Measurements from ENCODE around the gene LBHD2.
A peak's percentile ranks its signal among the peaks of the same experiment; 100 is the strongest.

Gene LBHD2

DNA sequence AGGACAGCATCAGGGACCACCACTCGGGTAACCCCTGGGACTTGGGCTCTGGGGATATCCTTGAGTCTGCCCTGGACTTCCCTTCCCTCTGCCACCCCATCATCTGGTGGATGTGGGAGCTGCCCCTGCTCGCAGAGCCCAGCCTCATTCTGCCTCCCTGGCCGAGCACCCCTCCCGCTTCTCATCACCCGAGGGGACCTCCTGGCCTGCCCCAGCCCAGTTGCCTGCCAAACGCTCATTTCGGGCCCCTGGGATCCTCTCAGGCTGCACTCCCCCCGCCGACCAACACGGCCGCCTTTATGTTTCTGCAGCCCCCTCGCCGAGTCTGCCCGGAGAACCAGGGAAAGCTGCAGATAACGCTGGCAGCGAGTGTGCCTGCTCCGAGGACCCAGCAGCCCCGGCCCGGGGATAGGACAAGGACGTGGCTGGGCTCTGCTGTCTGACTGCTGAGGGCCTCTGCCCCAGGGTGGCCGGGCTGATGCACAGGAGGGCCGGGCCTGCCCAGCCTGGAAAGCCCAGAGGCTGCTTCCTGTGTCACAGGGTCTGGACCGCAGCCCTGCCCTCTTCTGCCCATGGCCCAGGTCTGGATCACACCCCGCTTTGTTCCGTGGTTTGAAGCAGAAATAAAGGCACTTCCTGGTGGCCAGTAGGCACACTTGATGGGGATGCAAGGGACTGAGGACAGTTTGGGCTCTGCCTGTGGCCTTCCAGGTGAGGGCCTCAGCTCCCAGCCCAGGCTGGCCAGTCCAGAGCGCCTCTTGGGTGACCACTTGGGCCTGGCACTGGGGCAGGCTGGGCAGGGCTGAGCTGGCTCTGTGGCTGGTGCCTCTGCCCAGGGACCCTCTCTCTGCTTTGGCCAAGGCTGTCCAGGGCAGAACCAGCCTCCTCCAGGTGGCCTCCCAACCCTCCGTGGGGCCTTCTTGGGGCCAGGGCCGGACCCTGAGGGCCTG lies 5.7 kb downstream of the LBHD2 start:
- Histone ChIP-seq H3K4me3 (ENCODE audit: insufficient read depth, low read length, poor library complexity, severe bottlenecking) (no peak overlapping the region), H3K79me2 (ENCODE audit: insufficient read depth, low read length) (no peaks in the 10 kb centered on the region), H3K4me2 (ENCODE audit: low read depth, low read length, poor library complexity, severe bottlenecking) (no peak overlapping the region), H3F3A (ENCODE audit: insufficient read depth) (no peaks in the 10 kb centered on the region), H3K9ac (ENCODE audit: low read length) (no peak overlapping the region), H3K9me2 (replicated peaks; ENCODE audit: insufficient read depth, low read length) (no peaks in the 10 kb centered on the region), H4K20me1 (ENCODE audit: low read depth, low read length) (no peaks in the 10 kb centered on the region), H2AFZ (ENCODE audit: low read depth, low read length, severe bottlenecking) (no peak overlapping the region), H3K9me3 (ENCODE audit: insufficient read depth, low read length) (no peaks in the 10 kb centered on the region), H3K36me3 (ENCODE audit: low read length) (no peaks in the 10 kb centered on the region), H3K27me3 (ENCODE audit: low read length) (no peaks in the 10 kb centered on the region), H3K27ac (ENCODE audit: low read depth, low read length) (no peak overlapping the region)
- no peak for TF ChIP-seq EZH2phosphoT487 (conservative IDR thresholded peaks at IDR 0.05; ENCODE audit: low read length)
- TF ChIP-seq, protein P1, sequence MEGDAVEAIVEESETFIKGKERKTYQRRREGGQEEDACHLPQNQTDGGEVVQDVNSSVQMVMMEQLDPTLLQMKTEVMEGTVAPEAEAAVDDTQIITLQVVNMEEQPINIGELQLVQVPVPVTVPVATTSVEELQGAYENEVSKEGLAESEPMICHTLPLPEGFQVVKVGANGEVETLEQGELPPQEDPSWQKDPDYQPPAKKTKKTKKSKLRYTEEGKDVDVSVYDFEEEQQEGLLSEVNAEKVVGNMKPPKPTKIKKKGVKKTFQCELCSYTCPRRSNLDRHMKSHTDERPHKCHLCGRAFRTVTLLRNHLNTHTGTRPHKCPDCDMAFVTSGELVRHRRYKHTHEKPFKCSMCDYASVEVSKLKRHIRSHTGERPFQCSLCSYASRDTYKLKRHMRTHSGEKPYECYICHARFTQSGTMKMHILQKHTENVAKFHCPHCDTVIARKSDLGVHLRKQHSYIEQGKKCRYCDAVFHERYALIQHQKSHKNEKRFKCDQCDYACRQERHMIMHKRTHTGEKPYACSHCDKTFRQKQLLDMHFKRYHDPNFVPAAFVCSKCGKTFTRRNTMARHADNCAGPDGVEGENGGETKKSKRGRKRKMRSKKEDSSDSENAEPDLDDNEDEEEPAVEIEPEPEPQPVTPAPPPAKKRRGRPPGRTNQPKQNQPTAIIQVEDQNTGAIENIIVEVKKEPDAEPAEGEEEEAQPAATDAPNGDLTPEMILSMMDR (IDR thresholded peaks at IDR 0.05; ENCODE audit: insufficient read depth, low read length, poor library complexity, severe bottlenecking) = no peak

DNA sequence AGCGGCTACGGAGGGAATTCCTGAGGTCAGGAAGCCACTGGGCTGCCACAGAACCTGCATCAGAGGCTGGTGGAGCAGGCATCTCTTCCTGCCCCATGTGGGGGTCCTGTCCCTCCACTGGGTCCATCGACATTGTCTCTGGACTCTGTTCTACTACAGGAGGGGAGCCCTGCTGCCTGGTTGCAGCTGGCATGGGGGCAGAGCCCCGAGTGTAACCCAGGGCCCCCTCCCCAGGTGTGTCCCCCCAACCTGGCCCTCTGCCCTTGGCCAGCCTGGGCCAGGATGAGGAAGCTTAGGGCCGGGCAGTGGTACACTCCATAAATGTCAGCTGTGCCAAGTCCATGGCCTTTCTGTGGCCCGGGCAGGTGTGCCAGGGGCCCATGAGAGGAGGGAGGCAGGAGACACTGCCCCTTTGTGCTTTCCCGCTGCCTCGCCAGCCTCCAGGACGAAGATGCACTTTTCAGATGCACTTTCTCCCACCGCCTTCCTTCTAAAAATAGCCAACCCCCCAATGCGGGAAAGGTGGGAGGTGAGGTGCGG lies 6.5 kb downstream of the LBHD2 start:
- Histone ChIP-seq H3K27ac (ENCODE audit: low read depth, low read length) (no peak overlapping the region), H3K27me3 (ENCODE audit: low read length) (no peaks in the 10 kb centered on the region), H3K9me3 (ENCODE audit: insufficient read depth, low read length) (no peaks in the 10 kb centered on the region), H3K4me2 (ENCODE audit: low read depth, low read length, poor library complexity, severe bottlenecking) (no peak overlapping the region), H3K36me3 (ENCODE audit: low read length) (no peaks in the 10 kb centered on the region), H4K20me1 (ENCODE audit: low read depth, low read length) (no peaks in the 10 kb centered on the region), H3F3A (ENCODE audit: insufficient read depth) (no peaks in the 10 kb centered on the region), H3K9me2 (replicated peaks; ENCODE audit: insufficient read depth, low read length) (no peaks in the 10 kb centered on the region), H2AFZ (ENCODE audit: low read depth, low read length, severe bottlenecking) (no peak overlapping the region), H3K9ac (ENCODE audit: low read length) (no peak overlapping the region), H3K79me2 (ENCODE audit: insufficient read depth, low read length) (no peaks in the 10 kb centered on the region), H3K4me3 (ENCODE audit: insufficient read depth, low read length, poor library complexity, severe bottlenecking) (no peak overlapping the region)
- no peak for TF ChIP-seq EZH2phosphoT487 (conservative IDR thresholded peaks at IDR 0.05; ENCODE audit: low read length)
- TF ChIP-seq, protein P1 (IDR thresholded peaks at IDR 0.05; ENCODE audit: insufficient read depth, low read length, poor library complexity, severe bottlenecking) = no peak

DNA sequence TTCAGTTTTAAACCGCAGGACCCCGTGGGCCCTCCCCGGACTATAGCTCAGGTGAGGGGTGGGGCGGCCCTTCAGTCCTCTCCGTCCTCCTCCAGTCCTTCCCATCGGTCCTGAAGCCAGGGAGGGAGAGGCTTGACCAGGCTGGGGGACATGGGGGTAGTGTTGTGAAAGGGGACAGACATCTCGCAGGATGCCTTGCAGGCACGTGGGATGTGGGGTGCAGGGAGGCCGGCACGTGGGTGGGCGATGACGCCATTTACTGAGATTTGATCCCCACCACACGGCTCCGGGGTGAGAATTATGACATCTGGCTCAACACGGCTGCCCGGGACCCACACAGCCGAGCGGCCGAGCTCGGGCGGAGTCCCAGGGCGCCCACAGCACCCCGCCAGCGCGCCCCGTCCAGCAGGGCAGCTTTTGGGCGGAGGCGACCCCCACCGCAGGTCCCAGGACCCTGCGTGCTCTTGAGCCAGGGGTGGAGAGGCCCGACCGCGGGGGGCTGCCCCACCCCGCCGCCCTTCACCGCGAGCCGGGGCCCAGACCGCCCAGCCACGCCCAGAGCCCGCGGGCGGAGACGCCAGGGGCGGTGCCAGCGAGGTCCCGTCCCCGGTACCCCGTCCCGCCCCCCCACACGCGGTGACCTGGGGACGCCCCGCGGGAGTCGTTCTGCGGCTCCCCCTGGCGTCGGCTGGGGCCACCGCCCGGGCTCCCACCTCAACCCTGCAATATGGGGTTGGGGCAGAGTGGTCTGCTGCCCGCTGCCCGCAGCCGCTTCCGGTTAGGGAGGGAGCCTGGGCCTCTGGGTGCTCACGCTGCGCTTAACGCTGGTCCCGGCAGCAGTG lies 7.3 kb downstream of the LBHD2 start:
- H3K27me3 ChIP-seq (ENCODE audit: low read length) = no peaks in the 10 kb centered on the region
- no peak overlapping the region for H3K4me3 ChIP-seq (ENCODE audit: insufficient read depth, low read length, poor library complexity, severe bottlenecking)
- no peaks in the 10 kb centered on the region for H3K79me2 ChIP-seq (ENCODE audit: insufficient read depth, low read length)
- no peaks in the 10 kb centered on the region for H3K36me3 ChIP-seq (ENCODE audit: low read length)
- peak overlapping the region; percentile 54 for H2AFZ ChIP-seq (ENCODE audit: low read depth, low read length, severe bottlenecking)
- no peaks in the 10 kb centered on the region for H3K9me3 ChIP-seq (ENCODE audit: insufficient read depth, low read length)
- no peaks in the 10 kb centered on the region for H4K20me1 ChIP-seq (ENCODE audit: low read depth, low read length)
- peak overlapping the region; percentile 24; the same call in 1 of the 2 replicates for H3K9ac ChIP-seq (ENCODE audit: low read length)
- TF ChIP-seq, protein P1 (IDR thresholded peaks at IDR 0.05; ENCODE audit: insufficient read depth, low read length, poor library complexity, severe bottlenecking) = peak; percentile 55
- no peak for TF ChIP-seq EZH2phosphoT487 (conservative IDR thresholded peaks at IDR 0.05; ENCODE audit: low read length)
- no peaks in the 10 kb centered on the region for H3K9me2 ChIP-seq (replicated peaks; ENCODE audit: insufficient read depth, low read length)
- no peak overlapping the region for H3K27ac ChIP-seq (ENCODE audit: low read depth, low read length)
- H3K4me2 ChIP-seq (ENCODE audit: low read depth, low read length, poor library complexity, severe bottlenecking) = peak overlapping the region; percentile 37
- no peaks in the 10 kb centered on the region for H3F3A ChIP-seq (ENCODE audit: insufficient read depth)
